Activated CD4-positive, CD25-positive, alpha-beta regulatory T cell treated with anti-CD3 and anti-CD28 coated beads, Interleukin-2, amount 50 U/mL, for 72 hours (primary cell): ENCODE results near the gene AGAP1.

ENCODE experiments used
- DNase-seq: peaks from one replicate; pipeline ENCODE4 v3.0.0; 2021

AGAP1 gene

DNA sequence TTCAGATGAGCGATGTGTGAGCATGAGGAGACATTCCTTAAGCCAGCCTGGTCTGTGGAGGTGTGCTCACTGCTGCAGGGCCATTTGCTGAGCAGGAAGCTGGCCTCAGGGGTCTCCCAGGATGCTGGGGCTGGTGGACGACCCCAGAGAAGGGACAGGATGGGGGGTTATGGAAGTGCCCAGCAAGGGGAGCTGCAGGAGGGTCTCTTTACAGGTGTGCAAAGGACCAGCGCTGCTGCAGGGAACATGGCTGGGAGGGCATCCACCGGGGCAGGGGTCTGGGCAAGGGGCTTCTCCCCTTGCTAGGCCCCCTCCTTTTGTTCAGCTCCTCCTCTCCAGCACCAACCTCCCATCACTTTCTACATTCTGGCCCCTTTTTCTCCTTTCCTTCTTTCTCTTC is 489.2 kb downstream of the AGAP1 start:
- DNase-seq, result no peak

DNA sequence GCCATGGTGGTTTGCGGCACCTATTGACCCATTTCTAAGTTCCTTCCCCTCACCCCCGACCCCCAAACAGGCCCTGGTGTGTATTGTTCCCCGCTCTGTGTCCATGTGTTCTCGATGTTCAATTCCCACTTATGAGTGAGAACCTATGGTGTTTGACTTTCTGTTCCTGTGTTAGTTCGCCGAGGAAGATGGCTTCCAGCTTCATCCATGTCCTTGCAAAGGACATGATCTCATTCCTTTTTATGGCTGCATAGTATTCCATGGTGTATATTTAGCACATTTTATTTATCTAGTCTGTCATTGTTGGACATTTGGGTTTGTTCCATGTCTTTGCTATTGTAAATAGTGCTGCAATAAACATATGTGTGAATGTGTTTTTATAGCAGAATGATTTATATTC is 490.7 kb downstream of the AGAP1 start:
- DNase-seq, result no peak

DNA sequence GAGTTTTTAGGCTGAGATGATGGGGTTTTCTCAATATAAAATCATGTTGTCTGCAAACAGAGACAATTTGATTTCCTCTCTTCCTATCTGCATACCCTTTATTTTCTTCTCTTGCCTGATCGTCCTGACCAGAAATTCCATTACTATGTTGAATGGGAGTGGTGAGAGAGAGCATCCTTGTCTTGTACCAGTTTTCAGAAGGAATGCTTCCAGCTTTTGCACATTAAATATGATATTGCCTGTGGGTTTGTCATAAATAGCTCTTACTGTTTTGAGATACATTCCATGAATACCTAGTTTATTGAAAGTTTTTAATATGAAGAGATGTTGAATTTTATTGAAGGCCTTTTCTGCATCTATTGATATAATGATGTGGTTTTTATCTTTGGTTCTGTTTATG is 492.5 kb downstream of the AGAP1 start:
- DNase-seq, result no peak

DNA sequence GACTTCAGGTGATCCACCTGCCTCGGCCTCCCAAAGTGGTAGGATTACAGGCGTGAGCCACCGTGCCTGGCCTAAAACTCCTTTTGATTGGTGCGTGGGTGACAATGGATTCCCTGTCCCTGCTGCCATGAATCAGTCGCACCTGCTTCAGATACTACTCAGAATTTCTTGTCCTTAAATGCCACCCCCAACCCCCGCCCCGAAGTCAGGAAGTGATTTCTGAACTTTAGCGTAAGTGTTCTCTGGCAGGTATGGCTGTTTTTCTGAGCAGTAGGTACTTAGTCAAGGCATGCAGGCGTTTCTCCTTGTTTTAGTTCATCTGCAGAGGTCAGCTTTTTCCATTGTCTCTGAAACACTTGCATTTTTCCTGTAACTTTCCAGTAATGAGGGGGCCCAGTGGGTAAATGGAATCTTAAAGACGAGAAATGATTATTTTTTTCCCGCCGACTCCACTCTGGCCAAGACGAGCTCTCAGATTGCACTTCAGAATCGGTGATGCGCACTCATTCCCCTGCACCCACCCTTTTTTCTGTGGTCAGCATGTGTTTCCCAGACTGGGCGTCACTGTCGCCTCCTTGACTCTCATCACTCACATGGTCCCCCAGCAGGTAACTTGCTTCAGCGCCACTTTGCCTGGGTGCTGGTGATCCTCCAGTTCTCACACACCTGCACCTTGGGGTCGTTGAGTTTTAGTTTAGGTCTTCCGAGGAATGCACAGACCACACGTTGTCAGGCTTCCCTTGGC is 494.6 kb downstream of the AGAP1 start:
- DNase-seq, result no peak

DNA sequence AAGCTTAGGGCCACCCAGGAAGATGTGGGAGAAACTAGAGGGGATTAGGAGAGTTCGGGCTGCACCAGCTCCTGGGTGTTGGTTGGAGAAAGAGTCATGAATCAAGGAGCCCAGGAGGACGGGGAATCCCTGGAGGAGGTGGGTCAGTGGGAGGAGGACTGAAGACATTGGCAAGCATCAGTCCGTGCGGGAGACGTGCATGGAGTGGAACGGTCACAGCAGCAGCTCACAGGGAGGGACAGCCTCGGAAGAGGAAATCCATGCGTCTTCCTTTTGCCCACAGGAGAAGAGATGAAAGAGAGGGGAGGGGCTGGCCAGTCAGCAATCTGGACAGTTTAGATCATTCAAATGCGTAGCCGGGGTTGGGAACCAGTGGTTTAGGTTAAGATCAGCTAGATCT is 495.7 kb downstream of the AGAP1 start:
- no peak for DNase-seq

DNA sequence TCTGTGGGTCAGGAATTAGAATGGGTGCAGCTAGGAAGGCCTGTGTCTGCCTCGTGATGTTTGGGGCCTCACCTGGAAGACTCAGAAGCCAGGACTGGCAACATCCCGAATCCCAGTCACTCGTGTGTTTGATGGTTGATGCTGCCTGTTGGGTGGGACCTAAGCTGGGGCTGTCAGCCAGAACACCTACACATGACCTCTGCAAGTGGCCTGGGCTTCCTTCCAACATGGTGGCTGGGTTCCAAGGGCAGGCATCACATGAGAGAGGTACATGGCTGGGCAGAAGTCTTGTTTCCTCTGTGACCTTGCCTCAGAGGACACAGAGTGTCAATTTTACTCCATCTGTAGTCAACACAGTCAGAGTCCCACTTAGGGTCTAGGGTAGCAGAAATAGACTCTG is 496.5 kb downstream of the AGAP1 start:
- DNase-seq, result no peak

DNA sequence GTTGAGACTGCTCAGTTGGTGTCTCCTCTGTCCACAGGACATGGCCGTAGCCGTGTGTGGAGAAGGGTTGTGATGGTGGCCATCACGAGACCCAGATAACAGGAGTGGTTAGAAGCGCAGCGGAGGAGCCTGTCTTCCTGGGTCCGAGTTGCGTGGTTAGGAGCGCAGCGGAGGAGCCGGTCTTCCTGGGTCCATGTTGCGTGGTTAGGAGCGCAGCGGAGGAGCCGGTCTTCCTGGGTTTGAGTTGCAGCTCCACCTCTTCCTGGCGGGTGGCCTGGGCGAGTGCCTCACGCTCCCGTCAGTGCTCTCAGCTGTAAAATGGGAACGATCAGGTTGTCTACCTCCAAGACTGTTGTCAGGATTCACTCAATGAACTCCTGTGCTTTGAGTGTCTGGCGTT is 498.2 kb downstream of the AGAP1 start:
- DNase-seq, result no peak

DNA sequence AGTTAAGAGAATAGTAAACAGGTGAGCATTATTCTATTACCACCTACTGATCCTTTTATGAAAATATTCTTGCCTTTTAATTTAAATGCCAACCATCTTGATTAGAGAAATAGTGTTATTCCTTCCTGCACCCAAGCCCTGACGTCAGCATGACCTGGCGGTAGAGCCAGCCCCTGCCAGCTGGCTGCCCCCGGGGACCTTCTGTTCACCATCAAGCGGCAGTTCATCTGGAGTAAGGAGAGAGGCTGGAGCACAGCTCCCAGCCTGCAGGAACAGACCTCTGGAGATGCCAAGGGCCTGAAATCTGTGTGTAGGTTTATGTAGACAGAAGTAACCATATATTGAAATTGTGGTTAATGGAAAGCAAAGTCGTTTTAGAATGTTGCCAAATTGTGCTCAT is 502.6 kb downstream of the AGAP1 start:
- no peak for DNase-seq

DNA sequence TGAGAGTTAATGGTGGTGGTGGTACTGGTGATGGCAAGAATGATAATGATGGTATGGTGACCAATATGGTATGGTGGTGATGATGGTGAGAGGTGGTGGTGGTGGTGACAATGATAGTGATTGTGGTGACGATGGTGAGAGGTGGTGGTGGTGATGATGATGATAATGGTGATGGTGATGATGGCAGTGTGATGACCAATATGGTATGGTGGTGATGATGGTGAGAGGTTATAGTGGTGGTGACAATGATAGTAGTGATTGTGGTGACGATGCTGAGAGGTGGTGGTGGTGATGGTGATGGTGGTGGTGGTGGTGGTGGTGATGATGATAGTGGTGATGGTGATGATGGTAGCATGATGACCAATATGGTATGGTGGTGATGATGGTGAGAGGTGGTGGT is 505.2 kb downstream of the AGAP1 start:
- no peak for DNase-seq

DNA sequence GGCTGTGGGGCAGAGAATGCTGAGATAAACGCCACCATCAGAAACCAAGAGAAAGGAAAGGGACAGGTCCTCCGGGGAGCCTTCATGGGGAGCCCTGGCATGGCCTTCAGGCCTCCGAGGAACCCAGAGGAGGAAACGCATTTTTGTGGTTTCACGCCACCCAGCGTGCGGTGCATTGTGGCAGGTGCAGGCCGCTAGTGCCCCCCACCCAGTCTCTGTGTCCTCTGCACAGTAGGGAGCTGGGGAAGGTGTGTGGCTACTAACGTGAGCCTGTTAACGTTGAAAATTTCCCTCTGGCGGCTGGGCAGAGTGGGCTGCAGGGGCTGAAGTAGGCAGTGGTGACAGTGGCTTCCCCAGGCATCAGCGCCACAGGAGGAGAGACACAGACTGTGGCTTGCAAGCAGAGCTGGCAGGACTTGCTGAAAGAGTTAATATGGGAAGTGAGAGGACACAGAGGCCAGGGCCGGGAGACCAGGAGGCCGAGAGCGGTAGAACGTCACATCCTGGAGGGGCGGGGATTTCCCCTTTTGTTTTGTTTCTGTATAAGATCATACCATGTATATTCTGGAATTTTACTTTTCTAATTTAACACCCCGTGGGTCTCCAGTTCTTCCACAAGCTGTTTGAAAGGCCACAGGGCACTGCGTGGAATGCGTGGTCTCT is 507.5 kb downstream of the AGAP1 start:
- no peak for DNase-seq

DNA sequence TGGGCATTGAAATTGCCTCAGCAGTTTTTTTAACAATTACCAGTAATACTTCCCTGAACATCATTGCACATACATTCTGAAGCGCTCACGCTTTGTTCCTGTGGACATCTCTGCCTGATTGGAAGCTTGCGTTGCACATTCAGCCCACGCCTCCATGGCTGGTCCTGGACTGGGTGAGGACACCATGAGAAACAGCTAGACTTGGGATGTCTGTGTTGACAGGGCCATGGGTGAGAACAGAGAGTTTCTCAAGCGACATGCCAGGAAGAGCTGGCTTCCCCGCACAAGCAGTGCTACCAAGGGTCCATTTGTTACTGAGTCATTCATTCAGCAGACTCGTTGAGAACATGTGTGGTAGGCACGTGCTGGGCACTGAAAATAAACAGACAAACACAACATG is 508.0 kb downstream of the AGAP1 start:
- no peak for DNase-seq

DNA sequence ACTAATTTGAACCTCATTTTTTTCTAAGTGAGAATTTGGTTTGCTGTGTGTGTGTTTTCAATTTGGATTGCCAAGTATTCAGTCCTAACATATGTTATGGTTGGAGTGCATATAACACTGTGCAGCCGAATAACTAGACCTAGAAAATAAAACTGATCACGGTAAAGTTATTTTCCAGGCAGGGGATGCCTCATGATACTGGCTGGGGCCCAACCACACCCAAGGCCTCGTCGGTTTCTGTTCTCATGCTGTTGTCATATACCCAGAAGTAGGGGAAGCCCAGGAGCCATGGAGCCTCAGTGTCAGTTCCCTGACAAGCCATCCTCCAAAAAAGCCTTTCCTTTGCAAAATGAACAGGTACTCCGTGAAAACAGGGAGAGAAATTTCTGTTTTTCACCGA is 514.2 kb downstream of the AGAP1 start:
- DNase-seq, result no peak

DNA sequence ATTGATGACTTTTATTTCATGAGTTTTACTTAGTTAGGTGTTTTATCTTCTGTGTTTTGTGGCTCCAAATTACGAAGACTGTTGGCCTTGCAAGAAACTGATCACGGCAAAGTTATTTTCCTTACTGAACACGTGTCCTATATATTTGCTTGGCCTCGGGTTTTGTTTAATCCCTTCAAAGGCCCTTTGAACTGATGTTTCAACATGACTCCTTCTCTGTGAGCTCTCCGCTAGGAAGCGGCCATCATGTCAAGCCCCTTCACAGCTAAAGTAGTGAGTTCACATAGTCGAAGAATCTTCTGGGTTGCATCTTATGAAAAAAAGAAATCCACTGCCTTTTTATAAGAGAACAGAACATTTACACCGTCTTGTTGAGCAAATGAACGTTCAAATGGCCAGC is 515.0 kb downstream of the AGAP1 start:
- no peak for DNase-seq

DNA sequence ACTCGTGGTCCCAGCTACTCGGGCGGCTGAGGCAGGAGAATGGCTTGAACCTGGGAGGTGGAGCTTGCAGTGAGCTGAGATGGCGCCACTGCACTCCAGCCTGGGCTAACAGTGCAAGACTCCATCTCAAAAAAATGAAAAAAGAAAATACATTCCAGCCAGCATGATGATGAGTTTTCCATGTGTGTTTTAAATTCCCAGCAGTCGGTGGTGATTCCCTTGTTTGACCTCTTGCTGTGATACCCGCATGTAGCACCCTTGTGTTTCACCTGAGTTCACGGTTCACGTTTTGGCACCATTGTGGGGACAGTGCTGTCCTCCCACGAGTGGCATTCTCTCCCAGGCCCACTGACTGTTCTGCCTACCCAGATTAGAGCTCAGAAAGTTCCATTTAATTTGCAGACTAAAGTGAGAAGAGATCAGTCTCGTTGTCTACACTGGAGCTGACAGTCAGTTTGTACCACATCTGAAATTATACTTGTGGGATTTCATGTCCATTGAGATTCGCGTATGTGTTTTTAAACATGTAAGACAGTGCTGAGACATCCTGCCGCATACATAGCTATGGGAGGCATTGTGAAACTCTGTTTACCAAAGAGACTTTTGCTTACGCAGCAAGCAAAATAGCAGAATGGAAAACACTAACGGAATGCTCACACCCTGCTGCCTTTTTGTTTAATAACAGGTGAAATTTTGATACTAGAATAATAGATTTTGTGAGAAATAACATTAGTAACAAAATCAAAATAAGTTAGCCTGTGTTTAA is 517.3 kb downstream of the AGAP1 start:
- no peak for DNase-seq

DNA sequence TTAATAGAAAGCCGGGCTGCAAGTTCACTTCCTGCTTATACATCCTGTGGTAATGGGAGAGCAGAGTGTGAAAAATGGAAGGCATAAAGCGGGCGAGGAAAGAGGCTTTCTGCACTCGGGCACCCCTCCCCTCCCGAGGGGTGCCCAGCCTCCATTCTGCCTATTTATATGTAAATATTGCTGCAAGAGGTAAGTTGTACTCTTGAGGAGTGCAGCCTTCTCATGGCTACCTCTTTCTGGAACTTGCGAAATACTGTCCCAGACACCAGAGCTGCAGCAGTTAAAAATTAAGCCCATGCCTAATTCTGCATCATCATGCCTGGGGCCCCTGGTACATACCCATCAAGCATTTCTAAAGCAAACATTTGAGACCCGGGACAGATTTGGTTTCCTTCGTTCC is 518.3 kb downstream of the AGAP1 start:
- DNase-seq, result no peak

DNA sequence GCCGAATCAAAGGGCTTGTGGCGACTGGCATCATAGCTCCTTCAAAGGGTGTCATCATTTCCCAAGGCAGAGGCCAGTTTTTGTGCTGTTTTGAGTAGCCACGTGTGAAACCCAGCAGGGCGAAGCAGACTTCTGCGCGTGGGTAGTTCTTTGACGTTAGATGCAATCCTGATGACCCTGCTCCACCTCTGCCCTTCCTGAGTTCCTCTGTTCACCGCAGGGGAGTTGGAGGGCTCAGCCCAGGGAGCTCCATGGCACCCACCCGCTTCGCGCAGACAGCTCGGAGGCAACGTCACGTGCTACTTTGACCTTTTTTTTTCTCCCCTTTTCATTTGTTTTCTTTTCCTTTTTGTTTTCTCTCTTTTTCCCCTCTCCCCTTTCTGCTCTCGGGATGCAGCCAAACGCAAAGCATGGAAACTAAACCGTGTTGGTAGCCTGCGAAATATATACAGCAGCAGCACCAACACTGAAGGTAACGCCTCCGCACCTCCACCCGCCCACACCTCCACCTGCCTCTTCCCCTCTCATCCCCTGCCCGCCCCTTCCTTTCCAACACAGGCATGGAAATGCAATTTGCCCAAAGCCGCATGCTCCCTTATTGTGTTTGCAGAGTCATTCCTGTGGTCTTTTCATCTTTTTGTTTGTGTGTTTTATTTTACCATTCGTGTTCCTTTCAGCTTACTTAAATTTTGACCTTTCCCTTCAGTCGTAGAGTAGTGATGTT is 520.7 kb downstream of the AGAP1 start:
- no peak for DNase-seq

DNA sequence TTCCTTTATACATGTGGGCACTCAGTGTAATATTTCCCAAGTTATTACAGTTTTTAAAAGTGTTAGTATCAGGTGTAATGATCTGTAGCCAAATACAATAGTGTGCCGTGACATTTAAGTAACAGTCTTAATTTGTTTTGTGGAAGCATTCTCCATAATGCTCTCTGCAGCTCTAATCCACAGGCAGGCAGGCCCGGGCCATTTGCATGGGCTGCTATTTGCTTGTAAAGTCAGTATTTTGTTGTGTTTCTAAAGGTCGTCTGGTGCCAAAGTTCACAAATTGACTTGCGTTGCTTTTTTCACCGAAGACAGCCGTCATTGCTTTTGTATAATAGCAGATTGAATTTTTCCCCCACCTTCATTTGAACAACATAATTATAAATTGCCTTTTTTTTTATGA is 521.3 kb downstream of the AGAP1 start:
- DNase-seq, result no peak

DNA sequence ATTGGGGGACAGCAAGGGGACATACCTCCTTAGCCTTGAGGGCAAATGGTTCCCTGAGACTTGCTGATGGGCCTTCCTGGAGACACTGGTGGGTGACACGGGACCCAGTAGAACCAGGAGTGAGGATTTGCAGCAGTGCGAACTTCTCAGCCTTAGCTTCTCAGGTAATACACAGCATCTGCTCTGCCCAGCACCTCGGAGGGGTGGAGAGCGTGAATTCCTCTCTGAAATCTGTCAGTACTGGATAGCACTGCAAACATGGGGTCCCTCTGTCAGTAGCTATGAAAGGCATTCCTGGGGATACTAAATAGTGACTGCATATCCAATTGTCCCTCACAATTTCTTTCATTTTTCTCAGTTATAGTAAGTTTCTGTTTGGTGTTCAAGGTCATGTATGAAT is 522.7 kb downstream of the AGAP1 start:
- no peak for DNase-seq

DNA sequence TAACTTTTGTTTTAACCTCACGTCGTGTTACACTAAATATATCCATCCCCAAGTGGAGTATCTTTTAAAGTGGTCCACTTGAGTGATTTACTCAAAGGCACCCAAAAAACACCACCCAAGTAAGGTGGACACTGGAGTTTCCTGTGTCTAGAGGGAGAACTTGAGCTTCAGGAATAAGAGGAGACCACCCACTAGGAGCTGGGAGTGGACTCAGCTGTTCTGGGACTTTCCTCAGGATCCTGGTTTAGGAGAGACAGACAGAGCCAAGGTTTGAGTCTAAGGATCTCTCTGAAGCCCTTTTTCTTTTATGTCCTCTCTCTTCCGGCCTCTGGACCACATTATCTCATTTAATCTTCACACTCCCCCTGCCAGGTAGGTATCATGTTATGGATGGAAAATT is 523.6 kb downstream of the AGAP1 start:
- DNase-seq, result no peak

DNA sequence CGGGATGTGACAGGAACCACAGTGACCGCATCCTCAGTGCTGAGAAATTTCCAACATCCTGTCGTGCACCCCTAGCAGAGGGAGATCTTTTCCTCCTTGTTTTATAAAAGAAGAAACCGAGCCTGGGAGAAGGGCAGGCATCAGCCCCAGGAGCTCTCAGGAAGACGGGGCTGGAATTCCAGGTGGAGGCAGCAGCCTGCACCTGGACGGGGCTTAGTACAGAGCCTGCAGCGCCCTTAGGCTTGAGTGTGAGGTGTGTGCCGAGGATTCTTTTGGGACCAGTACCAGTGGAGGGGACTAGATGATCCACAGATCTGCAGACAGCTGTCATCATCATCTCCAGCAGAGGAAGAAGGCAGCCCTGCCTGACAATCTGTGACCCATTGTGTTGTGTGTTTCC is 525.6 kb downstream of the AGAP1 start:
- no peak for DNase-seq

DNA sequence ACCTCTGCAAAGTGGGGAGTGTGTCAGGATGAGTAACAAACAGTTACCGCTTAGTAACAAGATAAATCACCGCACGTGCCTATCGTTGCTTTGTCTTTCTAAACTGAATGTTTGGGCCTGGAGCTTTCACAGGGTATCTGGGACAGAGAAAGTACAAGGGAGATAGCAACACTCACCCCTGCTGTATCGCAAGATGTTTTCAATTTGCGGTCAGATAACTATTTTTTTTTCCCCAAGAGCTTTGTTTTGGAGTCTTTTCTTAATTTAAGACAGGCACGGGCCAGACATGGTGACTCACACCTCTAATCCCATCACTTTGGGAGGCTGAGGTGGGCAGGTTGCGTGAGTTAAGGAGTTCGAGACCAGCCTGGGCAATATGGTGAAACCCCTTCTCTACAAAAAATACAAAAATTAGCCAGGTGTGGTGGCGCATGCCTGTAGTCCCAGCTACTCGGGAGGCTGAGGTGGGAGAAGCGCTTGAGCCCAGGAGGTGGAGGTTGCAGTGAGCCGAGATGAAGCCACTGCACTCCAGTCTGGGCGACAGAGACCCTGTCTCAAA is 527.7 kb downstream of the AGAP1 start:
- DNase-seq, result no peak

DNA sequence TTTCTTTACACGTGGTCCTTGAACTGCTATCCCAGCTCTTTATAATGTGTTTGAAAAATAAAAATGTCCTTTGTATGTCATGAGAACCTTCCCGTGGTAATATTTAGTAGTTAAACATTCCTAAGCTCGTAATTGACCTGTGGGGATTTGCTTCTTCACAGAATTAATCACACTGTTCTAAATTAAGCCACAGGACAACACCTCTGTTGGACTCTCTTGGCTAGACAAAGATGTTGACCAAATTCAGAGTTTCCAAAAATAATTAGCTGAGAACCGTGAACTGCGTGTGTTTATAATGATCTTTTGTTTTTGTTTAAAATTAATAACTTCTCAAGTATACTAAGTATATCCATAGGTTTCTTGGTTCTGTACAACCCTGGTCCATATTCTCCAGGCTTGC is 528.3 kb downstream of the AGAP1 start:
- no peak for DNase-seq

DNA sequence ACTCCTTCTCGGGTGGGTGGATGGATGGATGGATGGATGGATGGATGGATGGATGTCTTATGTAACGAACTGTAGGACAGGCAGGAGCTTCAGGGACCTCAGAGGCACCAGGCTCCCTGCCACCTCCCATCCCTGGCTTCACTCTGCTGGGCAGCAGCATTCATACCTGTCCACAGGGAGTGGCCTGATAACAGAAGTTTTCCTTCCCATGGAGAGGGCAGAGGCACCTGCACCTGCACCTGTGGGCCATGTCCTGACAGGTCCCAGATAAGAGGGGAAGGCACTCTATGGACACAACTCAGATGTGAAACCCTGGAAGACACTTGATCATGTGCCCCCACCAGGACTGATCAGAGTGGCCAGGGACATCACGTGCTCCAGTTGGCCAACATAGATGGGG is 532.0 kb downstream of the AGAP1 start:
- DNase-seq, result no peak
